ENCODE measurements around the gene SLC8A3. TPM values are rescaled to one million over a fixed set of nuclear protein-coding genes. Genes with fewer than 3 reads are reported as not detected.
A peak's percentile ranks its signal among the peaks of the same experiment; 100 is the strongest.

SLC8A3 gene
- total RNA-seq, 1 donor from 2014 or later, result 0.68 TPM

DNA sequence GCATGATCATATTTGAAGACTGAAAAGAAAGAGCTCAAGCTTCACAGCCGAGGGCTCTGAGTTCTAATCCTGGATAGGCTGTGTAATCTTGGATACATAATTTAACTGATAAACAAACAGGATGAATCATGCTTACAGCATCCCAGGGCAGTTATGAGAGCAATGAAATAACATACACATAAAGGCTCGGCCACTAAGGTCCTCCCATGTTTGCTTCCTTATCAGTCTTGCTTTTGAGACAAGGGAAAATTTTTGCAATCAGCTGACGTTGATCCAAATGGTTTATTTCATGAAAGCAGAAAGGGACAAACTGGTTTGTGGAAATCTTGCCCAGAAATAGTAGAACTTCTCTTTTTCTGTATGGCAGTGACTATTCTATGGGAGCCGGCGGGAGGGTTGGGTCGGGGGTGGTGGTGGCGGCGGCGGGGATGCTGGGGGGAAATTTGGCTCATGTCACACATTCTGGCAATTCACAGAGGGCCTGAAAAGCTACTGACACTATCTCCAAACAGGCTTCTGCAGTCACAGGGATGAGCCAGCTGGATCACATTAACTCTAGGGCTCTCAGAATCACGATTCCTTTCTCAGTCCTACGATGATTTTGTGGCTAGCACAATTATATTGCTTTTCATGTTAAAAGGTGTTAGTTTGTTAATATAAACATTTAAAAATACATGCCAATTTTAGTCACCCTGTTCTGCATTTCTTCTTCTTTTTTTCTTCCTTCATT is 124.5 kb downstream of the SLC8A3 start:
- DNase-seq, result no peak

- DNase-seq, result peak; percentile 5
Measured at GRCh38 chr14:70061108-70061507, 127.6 kb downstream of the SLC8A3 start.

GRCh38 chr14:70059545-70059944 is 129.2 kb downstream of the SLC8A3 start:
- DNase-seq, result no peak

GRCh38 chr14:70057519-70058136 is 131.1 kb downstream of the SLC8A3 start:
- DNase-seq, result no peak

GRCh38 chr14:70052990-70053389 is 135.8 kb downstream of the SLC8A3 start:
- peak; percentile 49 for DNase-seq

- DNase-seq, result no peak
Measured at GRCh38 chr14:70050136-70050535, 138.6 kb downstream of the SLC8A3 start.

DNA sequence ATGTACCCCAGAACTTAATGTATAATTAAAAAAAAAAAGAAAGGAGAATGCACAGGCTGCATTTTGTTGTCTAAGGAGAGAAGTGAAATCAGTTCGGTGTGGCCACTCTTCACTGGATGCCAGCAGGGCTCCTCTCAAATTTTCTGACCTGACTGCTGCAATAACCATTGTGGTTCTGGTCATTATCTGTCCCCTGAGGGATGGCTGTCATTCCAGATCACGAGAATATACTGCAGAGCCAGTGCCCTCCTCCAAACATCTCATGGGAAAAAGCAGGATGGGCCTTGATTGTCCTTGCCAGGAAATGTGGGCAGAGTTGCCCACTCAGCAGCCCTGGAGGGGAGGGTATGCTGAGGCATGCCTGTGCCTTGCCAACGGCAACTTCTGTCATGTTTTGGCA is 139.1 kb downstream of the SLC8A3 start:
- no peak for DNase-seq

DNA sequence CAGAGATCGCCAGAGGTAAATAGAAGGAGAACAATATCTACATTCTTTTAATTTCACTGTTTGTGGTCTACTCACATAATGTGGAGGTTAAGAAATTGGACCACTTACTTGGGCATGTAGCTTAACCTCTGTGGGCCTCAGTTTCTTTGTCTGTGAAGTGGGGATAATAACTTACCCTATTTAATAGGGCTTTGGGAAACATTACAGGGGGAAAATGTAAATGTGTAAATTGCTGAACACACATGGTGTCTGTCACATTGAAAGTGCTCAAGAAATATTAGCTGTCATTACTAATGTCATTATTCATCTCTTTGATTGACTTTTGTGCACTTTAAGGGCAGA is 140.5 kb downstream of the SLC8A3 start:
- DNase-seq, result no peak

DNA sequence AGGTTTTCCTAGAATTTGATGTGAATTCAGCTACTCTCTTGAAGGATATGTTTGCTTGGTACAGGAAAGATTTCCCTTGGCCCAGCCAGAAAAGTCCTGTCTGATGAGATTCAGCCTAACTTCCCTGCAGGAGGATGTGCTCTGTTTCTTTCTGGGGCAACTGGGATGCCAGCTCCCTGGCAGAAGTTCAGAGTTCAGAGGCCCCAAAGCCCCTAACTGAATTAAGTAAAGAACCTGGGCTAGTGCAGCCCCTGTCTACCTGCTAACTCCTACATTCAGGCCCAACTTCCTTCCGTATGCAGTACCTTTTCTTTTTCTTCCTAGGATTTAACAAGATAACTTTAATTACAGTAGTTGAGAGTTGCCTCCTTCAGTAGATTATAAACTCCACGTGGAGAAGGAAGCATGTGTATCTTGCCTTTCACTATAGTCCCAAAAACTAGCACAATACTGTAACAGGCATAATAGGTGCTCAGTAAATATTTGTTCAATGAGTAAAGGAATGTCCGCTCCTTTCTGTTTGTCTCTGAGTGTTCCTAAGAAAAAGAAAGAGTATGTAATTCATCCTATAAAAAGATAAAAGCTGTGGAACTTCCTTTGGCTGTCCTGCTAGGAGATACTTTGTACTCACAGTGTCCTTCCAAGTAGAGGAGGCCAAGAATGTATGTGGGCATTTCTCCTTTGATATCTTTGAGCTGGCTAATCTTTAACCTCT is 141.0 kb downstream of the SLC8A3 start:
- DNase-seq, result no peak

DNA sequence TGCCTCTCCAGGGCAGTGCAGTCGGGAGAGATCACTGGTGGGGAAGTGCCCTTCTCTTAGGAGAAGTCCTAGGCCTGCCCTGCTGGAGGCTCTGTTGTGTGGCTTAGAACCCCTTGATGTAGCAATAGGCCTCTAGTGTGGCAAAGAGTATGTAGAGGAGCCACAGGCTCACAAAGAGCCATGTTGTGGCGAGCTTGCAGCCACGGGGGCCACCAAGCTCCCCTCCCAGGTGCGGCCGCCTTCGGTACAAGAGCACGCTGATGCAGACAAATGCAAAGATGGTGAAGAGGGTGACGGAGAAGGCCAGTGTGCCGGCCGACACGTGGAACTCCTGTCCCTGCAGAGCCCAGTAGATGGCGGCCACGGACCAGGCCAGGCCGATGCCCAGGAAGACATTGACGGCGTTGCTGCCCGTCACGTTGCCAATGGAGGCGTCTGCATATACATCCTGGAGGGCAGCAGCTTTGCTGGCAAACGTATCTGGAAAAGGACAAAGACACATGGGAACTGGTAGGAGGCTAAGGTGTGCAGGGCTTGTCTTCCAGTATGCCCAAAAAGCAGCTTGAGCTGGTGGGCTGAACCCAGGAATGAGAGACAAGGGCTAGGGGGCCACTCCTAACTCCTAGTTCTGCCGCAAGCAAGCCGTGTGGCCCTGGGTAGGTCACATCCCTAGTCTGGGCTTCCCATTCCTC is 142.8 kb downstream of the SLC8A3 start:
- peak; percentile 85 for DNase-seq

GRCh38 chr14:70045310-70045709 is 143.4 kb downstream of the SLC8A3 start:
- DNase-seq, result no peak

DNA sequence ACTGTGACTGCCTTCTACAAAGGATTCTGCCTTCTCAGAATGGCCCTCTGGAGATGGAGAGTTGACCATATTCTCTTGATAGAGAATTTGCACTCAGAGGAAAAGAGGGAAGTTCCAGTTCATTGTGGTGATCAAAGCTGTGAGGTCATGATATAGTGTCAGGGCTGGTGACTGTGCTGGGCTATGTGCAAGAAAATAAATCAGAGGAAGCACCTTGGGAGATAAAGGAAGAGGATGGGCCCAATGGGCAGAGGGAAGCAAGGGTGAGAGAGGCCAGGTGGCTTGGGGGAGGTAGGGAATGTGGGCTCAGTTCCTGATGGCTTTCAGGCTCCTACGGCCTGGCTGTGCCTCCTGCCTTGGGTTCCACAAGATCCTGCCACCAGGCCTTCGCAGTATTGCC is 145.8 kb downstream of the SLC8A3 start:
- DNase-seq, result no peak

DNA sequence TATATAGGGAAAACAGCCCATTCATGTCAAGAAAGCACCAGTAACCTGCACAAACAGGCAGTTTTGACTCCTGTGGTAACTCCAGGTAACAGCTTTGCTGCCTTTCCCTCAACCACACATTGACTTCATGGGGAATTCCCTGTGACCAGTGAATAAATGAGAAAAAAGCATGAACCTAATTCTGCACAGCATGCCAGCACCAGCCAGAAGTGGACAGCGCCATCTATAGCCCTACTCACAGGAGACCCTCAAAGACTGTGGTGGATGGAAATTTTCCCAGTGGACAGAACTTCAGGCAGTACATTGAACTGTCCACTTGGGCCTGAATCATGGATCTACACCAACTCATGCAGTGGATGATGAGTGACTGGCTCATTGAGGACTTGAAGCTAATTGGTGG is 152.1 kb downstream of the SLC8A3 start:
- DNase-seq, result no peak

DNA sequence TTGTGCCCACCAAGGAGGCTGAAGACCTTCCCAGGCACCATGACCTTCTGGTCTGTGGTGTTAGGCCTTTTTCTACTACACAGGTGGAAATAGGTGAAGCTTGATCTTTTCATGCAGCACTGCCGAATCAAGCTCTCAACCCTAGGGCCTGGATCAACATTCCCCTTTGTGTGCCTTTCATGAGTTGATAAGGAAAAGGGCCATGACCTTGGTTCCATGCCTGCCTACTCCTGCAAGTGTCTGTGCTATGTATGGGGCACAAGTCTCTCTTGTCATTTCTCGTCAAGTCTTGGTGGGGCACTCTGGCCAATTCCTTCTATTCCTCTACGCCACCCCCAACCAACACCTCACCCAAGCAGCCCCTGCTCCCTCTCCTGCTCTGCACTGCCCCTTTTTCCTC is 154.5 kb downstream of the SLC8A3 start:
- DNase-seq, result no peak

DNA sequence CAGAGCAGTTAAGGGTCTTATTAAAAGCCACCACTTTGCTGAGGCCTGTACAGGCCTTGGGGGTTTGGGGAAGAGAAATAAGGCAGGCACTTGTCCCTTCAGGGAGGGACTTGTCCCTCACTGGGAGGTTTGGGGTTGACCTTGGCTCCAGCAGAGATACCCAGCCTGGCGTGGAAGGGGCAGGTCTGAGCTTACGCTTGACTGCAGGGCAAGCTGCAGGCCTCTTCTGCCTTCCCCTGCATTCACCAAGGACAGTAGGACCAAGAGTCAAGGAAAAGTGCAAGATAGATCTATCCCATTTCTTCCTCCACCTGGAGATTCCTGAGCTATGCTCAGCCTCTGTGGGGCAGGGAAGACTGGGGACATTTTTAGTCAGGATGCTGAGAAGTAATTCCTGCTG is 155.2 kb downstream of the SLC8A3 start:
- DNase-seq, result no peak

GRCh38 chr14:70033116-70033515 is 155.6 kb downstream of the SLC8A3 start:
- DNase-seq, result no peak

DNA sequence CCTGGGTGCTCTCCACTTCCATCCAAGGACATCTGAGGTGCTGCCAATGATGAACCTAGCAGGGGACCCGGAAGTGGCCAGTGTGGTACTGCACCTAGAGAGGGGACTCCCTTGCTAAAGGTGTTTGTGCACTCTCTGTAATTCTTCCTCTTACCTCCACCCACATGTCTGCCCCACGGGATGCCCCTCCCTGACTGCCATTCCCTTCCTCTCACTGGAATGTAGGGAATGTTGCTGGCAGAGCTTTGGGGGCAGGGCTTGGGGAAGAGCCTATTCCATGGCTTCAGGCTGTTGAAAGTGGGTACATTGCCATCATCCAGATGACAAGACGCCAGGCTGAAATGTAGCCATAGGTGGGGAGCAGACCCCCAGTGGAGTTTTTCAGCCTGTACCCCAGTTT is 156.3 kb downstream of the SLC8A3 start:
- DNase-seq, result no peak

DNA sequence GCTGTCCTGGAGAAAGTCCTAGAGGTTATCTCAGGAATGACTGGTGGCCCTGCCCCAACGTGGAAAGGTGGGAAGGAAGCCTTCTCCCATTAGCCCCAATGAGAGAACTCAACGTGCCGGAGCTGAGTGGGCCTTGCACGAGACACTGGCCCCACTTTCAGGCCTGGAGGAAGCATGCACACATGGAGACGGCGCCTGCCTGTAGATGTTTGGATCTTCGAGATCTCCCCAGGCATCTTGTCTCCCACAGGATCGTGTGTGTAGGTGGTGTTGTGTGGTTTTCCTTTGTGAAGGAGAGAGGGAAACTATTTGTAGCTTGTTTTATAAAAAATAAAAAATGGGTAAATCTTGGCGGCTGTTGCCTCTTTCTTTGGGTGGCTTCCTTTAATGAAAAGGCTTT is 156.7 kb downstream of the SLC8A3 start:
- DNase-seq, result no peak

DNA sequence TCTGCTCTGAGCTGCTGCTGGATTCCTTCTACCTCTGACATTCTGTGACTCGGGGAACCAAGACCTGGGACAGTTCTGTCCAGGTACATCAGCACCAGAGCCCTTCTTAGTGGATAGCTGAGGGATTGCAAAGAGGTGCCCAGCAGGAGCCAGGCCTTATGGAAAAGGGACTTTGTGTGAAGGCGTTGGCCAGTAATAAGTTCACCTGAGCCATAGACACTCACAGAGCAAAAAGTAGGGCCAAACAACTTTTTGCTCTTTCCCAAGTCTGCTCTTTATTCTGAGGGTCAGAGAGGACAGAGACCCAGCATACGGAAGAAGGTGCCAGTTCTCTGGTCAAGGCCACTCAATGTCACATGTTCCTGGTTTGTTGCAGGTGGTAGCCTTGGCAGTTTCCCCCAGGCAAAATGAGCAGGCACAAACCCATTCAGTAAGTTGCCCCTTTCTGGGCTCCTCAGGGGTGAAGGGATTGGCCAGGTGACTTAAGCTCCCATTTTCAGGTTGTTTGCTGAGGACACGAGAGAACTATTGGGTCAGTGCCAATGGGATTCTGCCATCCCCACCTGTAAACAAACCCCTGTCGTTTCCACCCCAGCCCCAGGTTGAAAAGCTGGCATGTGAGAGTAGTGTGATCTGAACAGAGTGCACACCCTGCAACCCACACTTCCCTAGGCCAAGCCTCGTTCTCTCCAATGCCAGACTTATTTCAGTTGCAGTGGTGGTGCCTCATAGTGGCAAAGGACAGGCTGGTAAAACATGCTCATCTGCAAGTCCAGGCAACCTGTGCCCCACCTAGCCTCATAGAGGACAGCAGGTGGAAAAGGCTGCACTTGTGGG is 159.2 kb downstream of the SLC8A3 start:
- no peak for DNase-seq

DNA sequence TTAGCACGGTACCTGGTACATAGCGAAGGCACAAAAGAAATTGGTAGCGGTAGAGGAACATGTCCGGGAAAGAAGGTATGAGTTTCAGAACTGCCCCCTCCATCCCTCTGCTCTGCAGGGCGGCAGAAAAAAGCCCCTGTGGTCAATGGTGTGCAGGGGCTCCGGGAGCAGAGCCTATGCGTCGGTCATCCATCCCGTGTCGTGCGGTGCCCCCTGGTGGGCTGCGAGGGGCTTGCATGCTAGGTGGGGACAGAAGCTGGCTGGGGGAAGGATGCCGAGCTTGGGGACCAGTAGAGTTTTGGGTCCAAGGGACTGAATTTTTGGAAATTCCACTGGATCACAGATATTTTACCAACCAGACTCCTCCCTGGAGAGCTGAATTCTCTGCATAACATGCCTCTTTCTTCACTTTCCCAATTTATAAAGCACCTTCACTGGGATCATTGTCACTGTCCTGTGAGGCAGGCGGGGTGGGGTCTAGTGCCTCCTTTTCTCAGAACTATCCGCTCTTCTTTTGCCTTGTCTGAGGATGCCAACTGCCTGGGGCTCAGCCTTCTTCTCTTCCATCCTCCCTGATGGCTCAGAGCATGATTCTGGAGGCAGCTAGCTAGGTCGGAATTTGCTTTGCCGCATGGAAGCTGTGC is 160.8 kb downstream of the SLC8A3 start:
- peak; percentile 78 for DNase-seq

DNA sequence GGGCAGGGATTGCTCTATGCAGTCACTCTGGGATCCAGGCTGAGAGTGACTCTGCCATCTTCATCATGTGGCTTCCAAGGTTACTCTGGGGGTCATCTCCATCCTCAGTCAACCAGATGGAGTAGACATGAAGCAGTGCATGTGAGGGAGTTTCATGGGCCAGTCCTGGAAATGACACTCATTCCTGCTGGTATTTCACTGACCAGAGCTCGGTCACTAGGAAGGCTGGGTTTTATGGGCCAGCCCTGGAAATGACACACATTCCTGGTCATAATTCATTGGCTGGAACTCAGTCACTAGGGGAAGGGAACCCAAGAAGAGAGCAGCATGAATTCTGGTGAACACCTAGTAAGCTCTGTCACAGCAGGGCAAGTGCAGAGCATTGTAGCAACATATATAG is 164.9 kb downstream of the SLC8A3 start:
- DNase-seq, result no peak

Measured in dermis blood vessel endothelial cell (primary cell).